ENCODE measurements around the gene BCLAF3. TPM values are rescaled to one million over a fixed set of nuclear protein-coding genes. Genes with fewer than 3 reads are reported as not detected.

BCLAF3 gene
- total RNA-seq, 4 donors from 2014 or later: 11.6 to 22.2 (median 16.5) TPM

GRCh38 chrX:20015422-20015821, 24.6 kb upstream of the BCLAF3 start:
- Histone ChIP-seq H3K27me3 (no peaks in the 10 kb centered on the region), H3K9me3 (peaks cover 0 to 3% (median 0%) of the 10 kb centered on the region in 4 donors), H3K27ac (no peak overlapping the region), H3K4me1 (no peaks in the 10 kb centered on the region), H3K4me3 (no peak overlapping the region), H3K36me3 (no peaks in the 10 kb centered on the region)
- no peak for DNase-seq (ENCODE audit: low spot score in 2 of 2)
- 43 to 50% methylated on average over 1 of the region's 1 CpG for WGBS, 2 donors
- TF ChIP-seq, protein P1, sequence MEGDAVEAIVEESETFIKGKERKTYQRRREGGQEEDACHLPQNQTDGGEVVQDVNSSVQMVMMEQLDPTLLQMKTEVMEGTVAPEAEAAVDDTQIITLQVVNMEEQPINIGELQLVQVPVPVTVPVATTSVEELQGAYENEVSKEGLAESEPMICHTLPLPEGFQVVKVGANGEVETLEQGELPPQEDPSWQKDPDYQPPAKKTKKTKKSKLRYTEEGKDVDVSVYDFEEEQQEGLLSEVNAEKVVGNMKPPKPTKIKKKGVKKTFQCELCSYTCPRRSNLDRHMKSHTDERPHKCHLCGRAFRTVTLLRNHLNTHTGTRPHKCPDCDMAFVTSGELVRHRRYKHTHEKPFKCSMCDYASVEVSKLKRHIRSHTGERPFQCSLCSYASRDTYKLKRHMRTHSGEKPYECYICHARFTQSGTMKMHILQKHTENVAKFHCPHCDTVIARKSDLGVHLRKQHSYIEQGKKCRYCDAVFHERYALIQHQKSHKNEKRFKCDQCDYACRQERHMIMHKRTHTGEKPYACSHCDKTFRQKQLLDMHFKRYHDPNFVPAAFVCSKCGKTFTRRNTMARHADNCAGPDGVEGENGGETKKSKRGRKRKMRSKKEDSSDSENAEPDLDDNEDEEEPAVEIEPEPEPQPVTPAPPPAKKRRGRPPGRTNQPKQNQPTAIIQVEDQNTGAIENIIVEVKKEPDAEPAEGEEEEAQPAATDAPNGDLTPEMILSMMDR (IDR thresholded peaks at IDR 0.05): no peak
- no peak for TF ChIP-seq POLR2A (IDR thresholded peaks at IDR 0.05)
- TF ChIP-seq EP300 (IDR thresholded peaks at IDR 0.05): no peak

GRCh38 chrX:20011608-20012007, 20.7 kb upstream of the BCLAF3 start:
- no peak for DNase-seq (ENCODE audit: low spot score in 2 of 2)
- WGBS, 2 donors: 66 to 75% methylated on average over 4 of the region's 4 CpGs
- peaks cover 0 to 3% (median 0%) of the 10 kb centered on the region in 4 donors for H3K9me3 ChIP-seq
- no peak overlapping the region for H3K4me3 ChIP-seq
- TF ChIP-seq EP300 (IDR thresholded peaks at IDR 0.05) (no peak), POLR2A (IDR thresholded peaks at IDR 0.05) (no peak)
- TF ChIP-seq, protein P1 (IDR thresholded peaks at IDR 0.05): no peak
- H3K27ac ChIP-seq: no peak overlapping the region
- no peaks in the 10 kb centered on the region for H3K36me3 ChIP-seq
- H3K27me3 ChIP-seq: no peaks in the 10 kb centered on the region
- no peaks in the 10 kb centered on the region for H3K4me1 ChIP-seq

DNA sequence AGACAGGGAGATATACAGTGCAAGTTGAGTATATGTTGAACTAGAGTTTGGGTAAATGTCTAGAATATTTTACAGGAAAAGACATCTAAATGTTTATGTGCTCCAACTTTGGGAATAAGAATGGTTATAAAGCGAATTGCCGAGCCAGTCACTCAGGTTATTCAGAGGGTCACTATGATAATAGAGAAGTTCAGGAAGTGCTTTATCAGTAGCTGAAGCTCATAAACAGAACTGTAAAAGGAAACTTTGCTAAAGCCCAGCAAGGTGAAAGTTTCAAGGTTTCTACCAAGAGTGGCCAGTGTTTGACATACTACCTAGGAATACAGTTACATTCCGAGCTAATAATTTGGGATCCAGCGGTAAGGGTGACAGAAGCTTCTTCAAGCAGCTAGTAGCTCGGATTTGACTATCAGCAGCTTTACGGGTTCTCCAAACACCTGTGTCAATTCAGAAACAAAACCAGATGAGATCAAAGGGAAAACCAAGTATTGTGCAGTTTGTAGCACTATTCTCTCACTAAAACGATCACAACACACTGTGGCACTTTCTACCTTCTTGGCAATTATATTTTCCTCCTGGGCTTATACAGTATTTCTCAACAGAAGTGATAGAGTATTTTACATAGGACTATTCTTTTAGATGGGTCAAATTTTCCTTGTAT, 17.2 kb upstream of the BCLAF3 start:
- H3K27me3 ChIP-seq: no peaks in the 10 kb centered on the region
- H3K36me3 ChIP-seq: no peaks in the 10 kb centered on the region
- WGBS, 2 donors: 82 to 85% methylated on average over 7 of the region's 7 CpGs
- no peak for DNase-seq (ENCODE audit: low spot score in 2 of 2)
- no peaks in the 10 kb centered on the region for H3K9me3 ChIP-seq
- H3K4me3 ChIP-seq: no peak overlapping the region
- H3K4me1 ChIP-seq: no peaks in the 10 kb centered on the region
- no peak overlapping the region for H3K27ac ChIP-seq
- TF ChIP-seq POLR2A (IDR thresholded peaks at IDR 0.05): no peak
- no peak for TF ChIP-seq EP300 (IDR thresholded peaks at IDR 0.05)
- TF ChIP-seq, protein P1 (IDR thresholded peaks at IDR 0.05): no peak

GRCh38 chrX:20005883-20006282, 15.0 kb upstream of the BCLAF3 start:
- H3K4me1 ChIP-seq: no peaks in the 10 kb centered on the region
- 68 to 94% methylated on average over 2 of the region's 2 CpGs for WGBS, 2 donors
- no peak overlapping the region for H3K4me3 ChIP-seq
- TF ChIP-seq POLR2A (IDR thresholded peaks at IDR 0.05): no peak
- no peak for TF ChIP-seq EP300 (IDR thresholded peaks at IDR 0.05)
- TF ChIP-seq, protein P1 (IDR thresholded peaks at IDR 0.05): no peak
- H3K27me3 ChIP-seq: no peaks in the 10 kb centered on the region
- no peaks in the 10 kb centered on the region for H3K36me3 ChIP-seq
- DNase-seq (ENCODE audit: low spot score in 2 of 2): no peak
- H3K9me3 ChIP-seq: no peaks in the 10 kb centered on the region
- H3K27ac ChIP-seq: no peak overlapping the region

GRCh38 chrX:20001588-20001987, 10.7 kb upstream of the BCLAF3 start:
- Histone ChIP-seq H3K36me3 (no peaks in the 10 kb centered on the region), H3K27me3 (no peaks in the 10 kb centered on the region), H3K4me3 (no peak overlapping the region), H3K27ac (no peak overlapping the region), H3K4me1 (no peaks in the 10 kb centered on the region), H3K9me3 (no peaks in the 10 kb centered on the region)
- DNase-seq (ENCODE audit: low spot score in 2 of 2): no peak
- no peak for TF ChIP-seq POLR2A (IDR thresholded peaks at IDR 0.05)
- no peak for TF ChIP-seq EP300 (IDR thresholded peaks at IDR 0.05)
- TF ChIP-seq, protein P1 (IDR thresholded peaks at IDR 0.05): no peak
- WGBS, 2 donors: 42 to 60% methylated on average over 4 of the region's 4 CpGs

Measured in tibial nerve (tissue), 4 donors.